Hematopoietic multipotent progenitor cell treated with erythropoietin and hydrocortisone succinate and interleukin-3 and kit ligand, for 4 days (in vitro differentiated cells): ENCODE data around the gene PRR5L.

ENCODE experiments used
- DNase-seq: peaks from one replicate; pipeline ENCODE4 v3.0.0-alpha.2; 2015

PRR5L gene

DNA sequence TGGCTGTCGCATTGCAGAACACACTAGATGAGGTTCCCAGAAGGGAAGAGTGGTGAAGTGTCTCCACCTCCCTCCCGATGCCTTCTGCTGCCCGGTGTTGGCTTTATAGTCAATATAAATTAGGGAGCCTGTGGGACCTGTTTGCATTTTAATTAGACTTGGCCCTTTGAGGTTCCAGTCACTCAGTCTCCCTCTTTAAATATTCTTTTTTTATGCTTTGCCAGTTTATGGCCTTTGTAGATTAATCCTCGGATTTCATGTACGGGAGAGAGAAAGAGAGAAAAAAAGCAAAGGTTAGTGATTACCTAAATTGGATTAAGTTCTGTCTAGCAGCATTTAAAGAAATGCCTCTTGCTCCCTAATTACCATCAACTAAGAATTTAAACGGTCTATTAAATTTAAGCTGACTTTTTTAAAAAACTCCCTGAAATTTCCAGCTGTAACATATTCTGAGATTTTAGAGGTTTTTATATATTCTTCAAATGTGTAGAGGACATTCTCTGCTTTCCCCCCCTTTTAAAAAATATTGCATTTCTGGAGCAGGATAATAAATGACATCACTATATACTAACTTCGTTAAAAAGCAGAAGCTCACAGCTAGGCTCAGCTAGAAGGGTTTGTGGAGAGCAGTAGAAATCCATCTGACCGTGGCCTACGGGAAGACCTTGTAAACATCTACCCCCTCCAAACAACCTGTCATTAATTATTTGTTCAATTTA is 84.4 kb downstream of the PRR5L start:
- no peak for DNase-seq

DNA sequence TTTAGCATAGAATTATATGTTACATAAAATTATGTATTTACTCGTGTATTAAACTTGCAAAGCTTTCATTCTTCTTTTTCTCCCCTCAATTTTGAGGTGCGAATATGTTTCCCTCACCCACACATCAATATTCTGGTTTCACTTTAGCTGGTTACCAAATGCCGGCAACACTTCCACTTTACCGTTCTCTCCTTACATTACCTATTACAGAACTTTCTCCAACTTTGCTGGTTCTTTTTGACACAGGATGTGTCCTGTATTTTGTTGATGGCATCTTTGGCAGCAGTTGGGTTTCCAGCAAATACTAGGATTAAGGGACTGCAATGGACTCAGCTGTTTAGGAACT is 84.9 kb downstream of the PRR5L start:
- DNase-seq, result no peak

DNA sequence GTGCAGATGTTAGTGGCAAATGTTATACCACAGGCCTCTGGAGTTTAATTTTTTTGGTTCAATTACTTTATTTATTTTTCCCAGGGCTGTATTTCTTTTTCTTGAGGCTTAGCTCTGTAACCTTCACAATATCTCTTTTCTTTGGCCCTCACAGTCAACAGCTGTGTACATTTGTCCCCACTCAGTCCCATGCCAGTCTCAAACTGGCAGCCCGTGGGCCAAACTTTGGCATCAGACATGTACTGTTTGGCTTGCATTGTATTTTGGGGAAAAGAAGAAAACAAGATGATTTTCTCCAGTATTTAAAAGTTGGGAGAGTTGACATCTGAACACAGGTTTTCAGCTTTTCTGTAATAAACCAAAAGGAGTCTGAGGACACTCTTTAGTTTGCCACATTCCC is 87.1 kb downstream of the PRR5L start:
- DNase-seq, result no peak

DNA sequence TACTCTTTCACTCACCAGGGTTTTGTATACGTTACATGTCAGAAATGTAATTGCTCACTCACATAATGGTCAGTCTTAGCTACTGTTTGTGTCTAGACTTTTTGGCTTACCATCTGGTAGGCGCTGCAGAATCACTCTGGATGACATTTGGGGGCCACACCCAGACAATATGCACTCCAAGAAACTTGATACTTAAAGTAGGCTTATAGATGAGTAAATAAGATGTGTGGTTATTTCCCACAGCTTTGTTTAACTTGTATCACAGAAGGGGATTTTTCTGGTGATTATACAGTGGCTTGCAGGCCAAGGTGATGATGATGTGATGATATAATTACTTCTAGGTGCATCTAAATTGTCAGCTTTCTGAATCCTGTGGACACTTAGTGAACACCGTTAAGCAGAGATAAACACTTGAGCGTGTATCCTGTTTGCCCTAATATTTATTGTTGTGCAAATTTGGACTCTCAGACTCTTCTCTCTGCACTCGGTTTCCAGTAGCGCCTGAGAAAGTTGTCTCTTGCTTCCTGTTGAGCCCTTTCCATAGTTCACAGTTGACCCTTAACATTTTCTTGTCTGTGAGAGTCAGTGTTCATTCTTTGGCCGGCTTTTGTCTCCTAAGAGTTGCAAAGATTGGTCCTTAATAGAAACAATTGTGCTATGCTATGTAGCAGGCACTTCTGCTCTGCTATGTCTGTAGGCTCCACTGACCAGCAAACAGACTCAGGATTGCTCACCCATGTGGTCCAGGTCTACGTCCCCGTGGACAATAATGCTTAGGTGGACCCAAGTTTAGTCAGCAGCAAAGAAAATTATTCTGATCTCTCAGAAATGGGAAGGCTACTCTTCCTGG is 89.3 kb downstream of the PRR5L start:
- peak; percentile 48 for DNase-seq

DNA sequence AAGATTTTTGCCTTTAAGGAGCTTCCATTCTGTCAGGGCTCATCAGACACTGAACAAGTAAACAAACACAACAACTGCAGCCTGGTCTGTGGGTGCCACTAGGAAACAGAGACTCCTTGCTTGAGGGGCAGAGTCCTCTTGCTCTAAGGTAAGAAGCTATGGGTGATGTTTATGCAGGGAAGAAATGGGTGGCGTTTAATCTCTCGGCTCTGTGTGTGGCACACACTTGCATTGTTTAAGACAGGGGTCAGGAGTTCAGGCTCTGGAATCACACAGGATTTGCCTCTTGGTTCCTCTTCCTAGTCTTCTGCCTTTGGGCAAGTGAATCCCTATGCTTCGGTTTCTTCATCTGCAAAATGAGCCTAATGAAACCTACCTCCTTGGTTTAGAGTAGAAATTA is 90.3 kb downstream of the PRR5L start:
- no peak for DNase-seq

DNA sequence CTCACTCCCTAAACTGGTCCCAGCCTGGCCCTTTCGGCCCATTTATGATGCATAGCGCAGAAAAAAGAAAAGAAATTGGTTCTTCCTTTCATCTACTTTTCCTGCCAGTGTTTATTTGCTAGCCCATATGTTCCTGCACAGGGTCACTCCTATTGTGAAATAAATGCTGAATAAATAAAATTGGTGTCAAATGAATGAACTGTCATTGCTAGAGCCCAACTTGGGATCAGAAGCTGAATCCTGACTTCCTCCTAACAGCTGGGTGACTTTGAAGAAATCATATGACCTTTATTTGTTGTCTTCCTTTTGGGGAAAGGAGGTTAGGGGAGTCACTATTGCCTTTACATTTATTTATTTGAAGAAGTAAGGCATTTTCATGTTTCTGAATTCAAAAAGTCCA is 92.0 kb downstream of the PRR5L start:
- no peak for DNase-seq

DNA sequence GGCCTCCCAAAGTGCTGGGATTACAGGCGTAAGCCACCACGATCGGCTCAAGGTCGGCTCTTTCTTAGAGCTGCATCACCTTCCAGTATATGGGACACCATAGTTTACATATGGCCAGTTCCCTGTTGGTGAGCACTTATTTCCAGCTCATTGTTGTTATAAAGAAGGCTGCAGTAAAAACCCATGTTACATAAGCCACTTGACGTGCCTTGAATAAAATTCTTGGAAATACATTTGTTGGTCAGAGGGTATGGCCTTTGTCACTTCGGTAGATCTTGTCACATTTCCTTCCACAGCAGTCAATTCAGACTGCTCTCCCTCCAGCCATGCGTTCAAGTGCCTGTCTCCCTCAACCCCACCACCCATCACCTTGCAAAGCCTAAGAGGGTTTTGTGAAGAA is 92.9 kb downstream of the PRR5L start:
- DNase-seq, result no peak

DNA sequence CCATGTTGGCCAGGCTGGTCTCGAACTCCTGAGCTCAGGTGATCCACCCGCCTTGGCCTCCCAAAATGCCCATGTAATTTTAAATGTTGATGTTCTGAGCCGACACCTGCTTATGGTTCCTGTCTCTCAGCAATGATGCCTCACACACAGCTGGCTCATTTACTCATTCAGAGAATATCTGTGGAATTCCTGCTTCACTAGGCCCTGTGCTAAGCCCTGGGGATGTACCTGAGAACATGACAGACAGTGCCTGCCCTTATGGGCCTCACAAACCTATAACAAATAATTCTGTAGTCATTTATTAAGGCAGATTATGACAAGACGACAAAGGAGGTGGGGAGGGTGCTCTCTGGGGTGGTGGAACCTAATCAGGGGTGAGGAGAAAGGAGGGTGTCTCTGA is 93.7 kb downstream of the PRR5L start:
- no peak for DNase-seq

DNA sequence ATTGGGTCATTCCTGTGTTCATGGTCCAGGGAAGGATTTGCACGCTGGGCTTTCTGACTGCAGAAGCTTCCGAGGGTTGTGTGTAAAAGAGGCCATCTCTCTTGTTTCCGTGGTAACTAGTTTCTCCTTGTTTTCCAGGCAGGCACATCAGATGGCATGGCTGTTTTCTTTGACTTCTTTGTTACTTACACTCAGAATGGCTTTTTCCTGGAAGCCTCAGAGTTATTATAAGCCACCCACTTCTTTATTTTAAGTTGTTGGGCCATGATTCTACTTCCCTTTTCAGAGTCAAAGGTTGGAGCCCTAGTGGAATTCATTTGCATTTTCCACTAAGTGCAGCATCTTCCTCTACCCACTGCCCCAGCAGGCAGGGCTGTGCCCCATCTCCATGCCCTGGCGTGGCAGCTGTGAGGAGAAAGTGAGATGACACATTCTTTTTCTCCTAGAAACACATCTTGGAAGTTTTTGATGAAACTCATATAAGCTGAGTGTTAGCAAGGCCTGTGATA is 94.9 kb downstream of the PRR5L start:
- peak; percentile 80 for DNase-seq

DNA sequence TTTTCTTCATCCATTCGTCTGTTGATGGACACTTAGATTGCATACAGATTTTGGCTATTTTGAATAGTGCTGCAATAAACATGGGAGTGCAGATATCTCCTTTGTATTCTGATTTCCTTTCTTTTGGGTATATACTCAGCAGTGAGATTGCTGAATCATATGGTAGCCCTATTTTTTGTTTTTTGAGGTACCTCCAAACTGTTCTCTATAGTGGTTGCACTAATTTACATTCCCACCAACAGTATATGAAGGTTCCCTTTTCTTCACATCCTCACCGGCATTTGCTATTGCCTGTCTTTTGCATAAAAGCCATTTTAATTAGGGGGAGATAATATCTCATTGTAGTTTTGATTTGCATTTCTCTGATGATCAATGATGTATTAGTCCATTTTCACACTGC is 96.1 kb downstream of the PRR5L start:
- no peak for DNase-seq

DNA sequence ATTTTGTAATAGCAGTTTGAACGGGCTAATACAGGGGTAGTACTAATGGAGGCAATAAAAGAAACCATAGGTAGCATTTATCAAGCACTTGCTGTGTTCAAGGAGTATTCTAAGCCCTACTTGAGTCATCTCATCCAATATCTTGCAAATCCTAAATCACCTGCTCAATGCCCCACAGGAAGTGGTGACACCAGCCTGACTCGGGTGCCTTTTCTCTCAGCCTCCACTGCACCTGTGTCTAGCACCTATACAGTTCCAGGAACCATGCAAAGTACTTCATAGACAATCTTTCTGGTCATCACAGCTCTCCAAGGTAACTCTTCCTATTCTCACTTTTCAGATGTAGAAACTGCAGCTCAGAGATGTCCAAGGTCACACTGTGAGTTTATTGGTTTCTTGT is 98.0 kb downstream of the PRR5L start:
- no peak for DNase-seq

DNA sequence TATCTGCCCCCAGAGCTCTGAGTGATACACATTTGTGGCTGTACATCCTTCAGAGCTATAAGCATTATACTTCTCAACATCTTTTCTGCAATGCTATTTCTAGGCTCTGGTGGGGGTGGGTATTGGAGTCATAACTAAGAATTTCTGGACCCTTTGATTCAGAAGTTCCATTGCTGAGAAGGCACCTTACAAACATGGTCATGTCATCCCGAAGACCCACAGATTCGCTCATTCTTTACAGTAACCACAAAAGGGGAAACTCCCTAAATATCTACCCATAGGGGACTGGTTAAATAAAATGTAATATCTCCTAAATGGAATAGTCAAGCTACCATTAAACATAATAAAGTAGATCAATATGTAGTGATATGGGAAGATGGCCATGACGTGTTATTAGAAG is 98.8 kb downstream of the PRR5L start:
- no peak for DNase-seq

DNA sequence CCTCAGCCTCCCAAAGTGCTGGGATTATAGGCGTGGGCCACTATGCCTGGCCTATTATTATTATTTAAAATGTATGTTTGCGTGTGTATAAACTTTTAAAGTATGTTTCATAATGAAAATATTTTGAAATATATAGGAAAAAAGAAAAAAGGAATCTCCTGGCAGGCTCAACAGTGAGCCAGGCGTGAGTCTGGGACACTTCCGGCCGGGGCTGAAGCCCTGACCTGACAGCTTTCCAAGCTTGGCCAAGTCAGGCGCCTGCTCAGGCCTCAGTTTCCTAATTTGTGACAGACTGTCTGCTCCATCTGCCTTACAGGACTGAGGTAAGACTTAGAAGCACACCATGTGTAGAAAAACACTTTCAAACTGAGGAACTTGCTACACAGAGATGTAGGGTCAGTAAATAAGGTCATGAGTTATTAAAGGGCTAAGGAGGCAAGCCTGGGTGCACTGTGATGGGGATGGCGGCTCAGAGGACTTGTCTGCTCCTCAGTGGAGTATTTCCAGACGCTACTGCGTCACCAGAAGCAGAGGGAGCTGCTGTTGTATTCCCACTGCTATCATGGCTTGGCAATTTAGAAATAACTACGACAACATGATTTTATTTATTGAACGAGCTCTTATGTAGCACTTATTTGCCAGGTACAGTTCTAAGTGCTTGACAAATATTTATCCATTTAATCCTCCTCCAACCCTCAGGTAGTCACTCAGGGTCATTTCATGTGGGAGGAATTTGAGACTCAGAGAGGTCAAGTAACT is 100.1 kb downstream of the PRR5L start:
- DNase-seq, result no peak

DNA sequence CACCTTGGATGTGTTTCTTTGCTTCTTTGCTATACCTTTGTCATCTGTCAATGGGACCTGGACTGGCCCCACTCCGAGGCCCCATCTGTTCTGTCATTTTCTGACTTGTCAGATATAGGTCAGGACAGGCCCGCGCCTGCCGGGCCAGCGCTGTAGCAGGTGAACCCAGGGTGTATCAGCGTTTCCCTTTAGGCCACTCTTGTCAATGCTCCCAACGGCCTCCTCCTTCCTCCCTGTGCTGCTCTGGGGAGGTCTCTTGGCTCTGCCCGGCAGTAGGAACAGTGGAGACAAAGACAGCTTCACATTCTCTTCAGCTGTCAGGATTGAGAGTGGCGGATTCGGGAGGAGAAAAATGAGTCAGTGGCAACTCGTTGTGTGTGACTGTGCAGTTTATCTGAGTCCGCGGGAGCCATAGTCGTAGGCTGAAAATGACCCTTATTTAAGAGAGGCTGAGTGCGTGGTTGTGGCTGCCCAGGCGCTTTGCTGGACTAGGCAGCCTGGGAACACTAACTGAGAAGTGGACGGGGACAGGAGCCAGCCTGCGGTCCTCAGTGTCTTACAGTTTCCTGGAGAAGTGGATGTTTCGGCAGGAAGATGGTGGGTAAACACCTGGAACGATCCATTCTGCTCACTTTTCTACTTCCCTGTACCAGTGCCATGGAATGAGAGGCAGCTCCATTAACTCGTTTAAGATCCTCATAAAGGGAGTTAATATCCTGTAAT is 102.3 kb downstream of the PRR5L start:
- no peak for DNase-seq

DNA sequence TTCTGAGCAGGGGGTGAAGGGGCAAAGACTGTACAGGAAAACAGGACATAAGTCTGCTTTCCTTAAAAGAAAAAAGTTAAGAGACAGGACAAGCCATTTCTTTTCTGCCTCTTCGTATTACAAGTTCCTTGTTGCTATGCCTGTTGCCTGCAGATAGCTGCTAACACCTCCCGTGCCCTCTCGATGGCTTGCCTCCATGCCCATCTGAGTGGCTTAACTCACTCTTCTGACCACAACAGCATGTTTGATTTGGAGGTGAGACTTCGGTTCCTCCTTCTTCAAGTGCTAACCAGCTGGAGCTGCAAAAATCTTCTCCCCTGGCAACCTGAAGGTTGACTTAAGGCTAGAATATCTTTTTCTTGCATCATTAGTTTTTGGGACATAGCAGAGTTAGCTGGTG is 103.1 kb downstream of the PRR5L start:
- DNase-seq, result peak; percentile 73

DNA sequence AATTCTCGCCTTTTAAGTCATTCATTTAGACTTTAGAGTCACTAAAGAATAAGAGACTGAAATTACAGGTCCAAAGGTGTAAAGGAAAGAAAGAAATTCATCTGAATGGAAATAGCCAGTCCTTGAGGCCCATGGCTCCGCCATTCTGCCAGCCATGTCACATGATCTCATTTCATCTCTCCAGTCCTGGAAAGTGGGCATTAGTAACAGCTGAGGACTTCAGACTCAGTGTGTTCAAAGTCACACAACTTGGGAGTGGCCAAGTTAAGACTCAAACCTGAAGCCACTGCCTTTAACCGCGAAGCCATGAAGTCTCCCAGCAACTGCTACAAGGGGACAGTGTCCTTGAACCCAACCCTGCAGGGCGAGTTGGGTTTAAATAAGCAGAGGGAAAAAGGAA is 103.7 kb downstream of the PRR5L start:
- DNase-seq, result no peak

DNA sequence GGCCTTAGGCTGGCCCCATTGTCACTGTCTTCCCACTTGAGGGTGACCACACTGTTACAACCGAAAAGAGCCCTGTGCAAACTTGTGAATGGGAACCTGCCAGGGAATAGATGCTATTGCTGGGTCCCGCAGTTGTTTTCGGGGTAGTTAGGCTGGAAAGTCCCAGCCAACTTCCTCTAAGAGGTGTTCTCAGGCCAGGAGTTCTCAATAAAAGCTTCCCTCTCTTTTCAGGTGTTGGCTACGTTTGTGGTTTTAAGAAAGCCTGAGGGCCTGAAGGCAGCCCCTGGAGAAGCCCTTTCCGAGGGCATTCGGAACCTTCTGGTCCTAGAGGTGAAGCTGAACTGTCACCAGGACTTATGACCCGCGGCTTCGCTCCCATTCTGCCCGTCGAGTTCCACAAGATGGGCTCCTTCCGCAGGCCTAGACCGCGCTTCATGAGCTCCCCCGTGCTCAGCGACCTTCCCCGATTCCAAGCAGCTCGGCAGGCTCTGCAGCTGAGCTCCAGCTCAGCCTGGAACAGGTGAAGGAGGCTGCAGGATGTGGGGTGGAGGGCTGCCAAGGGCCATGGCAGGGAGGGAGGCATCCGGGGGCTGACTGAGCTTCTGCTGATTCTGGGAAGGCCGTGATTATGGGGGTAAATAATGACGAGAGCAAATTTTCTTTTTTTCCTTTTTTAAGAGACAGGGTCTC is 104.8 kb downstream of the PRR5L start:
- no peak for DNase-seq

DNA sequence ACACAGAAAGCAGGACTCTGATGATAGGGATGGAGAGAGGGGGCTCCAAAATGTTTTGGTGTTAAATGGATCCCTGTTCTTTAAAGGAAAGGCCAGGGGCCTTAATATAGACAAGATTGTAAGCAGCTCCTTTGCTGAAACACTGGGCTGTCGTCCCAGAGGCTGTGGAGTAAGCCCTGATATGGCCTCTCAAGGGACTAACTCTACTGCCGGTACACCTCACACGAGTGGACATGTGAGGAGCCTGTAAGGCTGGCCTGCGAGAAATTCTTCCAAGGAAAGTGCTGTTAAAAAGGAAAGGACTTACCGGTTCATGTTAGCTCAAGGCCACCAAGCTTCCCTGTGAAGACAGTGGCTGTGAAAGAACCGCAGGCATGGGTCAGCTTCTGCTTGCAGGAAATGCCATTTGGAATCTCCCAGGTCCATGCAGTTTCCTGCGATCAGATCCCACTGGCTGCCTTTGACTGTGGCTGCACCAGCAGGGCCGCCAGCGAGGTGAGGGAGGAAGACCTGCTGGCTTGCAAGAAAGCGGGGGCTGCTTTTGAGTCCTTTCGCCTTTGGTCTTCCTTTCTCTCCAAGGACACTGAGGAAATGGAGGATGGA is 106.6 kb downstream of the PRR5L start:
- no peak for DNase-seq

DNA sequence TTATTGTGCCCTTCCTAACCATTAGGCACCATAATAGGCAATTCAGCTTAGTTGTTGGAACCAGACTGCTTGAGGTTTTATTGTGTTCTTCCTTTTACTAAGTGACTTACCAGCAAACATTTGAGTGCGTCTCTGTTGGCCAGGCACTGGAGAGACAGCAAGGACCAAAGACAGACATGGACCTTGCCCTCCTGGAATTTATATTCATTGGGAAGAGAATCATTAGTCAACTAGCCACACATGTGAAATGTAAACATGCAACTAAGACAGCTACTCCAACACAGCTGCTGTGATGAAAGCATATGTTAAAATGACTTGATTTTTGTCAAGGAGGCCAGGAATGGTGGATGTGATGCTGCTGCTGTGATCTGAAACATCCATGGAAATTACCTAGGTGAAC is 107.6 kb downstream of the PRR5L start:
- DNase-seq, result no peak

DNA sequence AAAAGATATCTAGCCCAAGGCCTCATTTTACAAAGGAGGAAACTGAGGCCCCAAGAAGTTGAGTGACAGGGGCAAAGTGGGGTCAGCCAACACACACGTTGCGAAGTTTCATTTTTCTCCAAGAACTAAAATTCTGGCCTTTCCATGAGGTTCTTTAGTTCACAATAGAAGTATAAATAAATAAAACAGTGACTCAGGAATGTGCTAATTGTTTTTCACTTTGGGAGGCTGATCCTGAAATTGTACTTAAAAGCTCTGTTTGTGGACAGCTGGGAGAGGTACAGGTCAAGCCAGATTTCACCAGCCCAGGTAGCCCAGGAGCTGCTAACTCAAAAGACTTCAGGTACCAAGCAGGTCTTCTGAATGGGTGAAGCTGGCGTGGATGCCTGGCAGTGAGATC is 108.7 kb downstream of the PRR5L start:
- DNase-seq, result no peak

DNA sequence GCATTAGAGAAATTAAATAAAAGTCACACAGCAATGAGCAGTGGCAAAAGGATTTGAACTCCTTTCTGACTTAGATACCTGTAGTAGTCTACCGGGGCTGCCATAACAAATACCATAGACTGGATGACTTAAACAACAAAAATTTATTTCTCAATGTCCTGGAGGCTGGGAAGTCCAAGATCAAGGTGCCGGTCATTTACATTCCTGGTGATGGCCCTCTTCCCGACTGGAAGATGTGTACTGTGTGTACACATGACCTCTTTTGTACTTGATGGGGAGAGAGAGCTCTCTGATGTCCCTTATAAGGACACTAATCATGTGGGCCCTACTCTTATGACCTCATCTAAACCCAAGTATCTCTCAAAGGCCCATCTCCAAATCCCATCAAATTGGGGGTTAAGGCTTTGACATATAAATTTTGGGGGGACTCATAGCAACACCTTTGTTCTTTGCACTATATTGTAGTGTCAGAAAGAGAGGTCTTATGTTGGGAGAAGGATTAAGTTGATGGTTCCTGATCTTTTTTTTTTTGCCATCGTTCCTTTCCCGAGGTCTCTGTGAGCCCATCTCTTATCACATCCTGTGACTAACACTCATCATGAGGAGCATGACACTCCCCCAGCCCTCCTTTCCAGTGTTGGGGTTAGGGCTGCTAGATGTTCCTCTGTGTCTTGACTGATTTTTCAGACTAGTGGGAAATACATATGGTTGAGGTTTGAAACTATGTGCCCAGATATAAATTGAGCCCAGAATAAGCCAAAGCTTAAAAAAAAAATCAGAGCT is 109.7 kb downstream of the PRR5L start:
- DNase-seq, result no peak
